ENCODE results near the gene RAD18.

DNA sequence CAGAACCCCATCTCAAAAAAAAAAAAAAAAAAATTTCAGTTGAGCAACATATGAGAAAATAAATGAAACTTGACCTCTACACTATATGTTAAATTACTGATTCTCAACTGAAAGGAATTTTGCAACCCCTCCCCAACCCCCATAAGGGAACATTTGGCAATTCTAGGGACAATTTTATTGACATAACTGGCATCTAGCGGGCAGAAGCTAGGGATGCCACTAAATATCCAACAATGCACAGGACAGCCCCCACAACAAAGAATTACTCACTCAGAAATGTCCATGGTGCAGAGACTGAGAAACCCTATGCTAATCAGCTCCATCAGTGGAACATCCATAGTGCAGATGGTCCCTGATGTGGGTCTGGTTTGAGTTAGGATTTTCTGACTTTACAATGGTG lies 135.6 kb downstream of the RAD18 start:
- TF ChIP-seq, protein P1, sequence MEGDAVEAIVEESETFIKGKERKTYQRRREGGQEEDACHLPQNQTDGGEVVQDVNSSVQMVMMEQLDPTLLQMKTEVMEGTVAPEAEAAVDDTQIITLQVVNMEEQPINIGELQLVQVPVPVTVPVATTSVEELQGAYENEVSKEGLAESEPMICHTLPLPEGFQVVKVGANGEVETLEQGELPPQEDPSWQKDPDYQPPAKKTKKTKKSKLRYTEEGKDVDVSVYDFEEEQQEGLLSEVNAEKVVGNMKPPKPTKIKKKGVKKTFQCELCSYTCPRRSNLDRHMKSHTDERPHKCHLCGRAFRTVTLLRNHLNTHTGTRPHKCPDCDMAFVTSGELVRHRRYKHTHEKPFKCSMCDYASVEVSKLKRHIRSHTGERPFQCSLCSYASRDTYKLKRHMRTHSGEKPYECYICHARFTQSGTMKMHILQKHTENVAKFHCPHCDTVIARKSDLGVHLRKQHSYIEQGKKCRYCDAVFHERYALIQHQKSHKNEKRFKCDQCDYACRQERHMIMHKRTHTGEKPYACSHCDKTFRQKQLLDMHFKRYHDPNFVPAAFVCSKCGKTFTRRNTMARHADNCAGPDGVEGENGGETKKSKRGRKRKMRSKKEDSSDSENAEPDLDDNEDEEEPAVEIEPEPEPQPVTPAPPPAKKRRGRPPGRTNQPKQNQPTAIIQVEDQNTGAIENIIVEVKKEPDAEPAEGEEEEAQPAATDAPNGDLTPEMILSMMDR (IDR thresholded peaks at IDR 0.05): no peak
- TF ChIP-seq, protein P2, sequence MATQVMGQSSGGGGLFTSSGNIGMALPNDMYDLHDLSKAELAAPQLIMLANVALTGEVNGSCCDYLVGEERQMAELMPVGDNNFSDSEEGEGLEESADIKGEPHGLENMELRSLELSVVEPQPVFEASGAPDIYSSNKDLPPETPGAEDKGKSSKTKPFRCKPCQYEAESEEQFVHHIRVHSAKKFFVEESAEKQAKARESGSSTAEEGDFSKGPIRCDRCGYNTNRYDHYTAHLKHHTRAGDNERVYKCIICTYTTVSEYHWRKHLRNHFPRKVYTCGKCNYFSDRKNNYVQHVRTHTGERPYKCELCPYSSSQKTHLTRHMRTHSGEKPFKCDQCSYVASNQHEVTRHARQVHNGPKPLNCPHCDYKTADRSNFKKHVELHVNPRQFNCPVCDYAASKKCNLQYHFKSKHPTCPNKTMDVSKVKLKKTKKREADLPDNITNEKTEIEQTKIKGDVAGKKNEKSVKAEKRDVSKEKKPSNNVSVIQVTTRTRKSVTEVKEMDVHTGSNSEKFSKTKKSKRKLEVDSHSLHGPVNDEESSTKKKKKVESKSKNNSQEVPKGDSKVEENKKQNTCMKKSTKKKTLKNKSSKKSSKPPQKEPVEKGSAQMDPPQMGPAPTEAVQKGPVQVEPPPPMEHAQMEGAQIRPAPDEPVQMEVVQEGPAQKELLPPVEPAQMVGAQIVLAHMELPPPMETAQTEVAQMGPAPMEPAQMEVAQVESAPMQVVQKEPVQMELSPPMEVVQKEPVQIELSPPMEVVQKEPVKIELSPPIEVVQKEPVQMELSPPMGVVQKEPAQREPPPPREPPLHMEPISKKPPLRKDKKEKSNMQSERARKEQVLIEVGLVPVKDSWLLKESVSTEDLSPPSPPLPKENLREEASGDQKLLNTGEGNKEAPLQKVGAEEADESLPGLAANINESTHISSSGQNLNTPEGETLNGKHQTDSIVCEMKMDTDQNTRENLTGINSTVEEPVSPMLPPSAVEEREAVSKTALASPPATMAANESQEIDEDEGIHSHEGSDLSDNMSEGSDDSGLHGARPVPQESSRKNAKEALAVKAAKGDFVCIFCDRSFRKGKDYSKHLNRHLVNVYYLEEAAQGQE (IDR thresholded peaks at IDR 0.05; ENCODE audit: insufficient read depth in 1 of 2, low read depth in 2 of 2, low read length in 1 of 2): no peak
- TF ChIP-seq POLR2AphosphoS5 (IDR thresholded peaks at IDR 0.05; ENCODE audit: low read depth, low read length) (no peak), SIN3A (IDR thresholded peaks at IDR 0.05; ENCODE audit: borderline replicate concordance, insufficient read depth, low read depth, low read length) (no peak), TCF7L2 (IDR thresholded peaks at IDR 0.05; ENCODE audit: low read depth, low read length) (no peak)

Data from Panc1 (cell line).